ENCODE measurements around the gene PMFBP1. TPM values are rescaled to one million over a fixed set of nuclear protein-coding genes. Genes with fewer than 3 reads are reported as not detected.

PMFBP1 gene
- total RNA-seq, 1 experiment from 2014 or later: 0.56 TPM

GRCh38 chr16:72072514-72073342 is 99.2 kb downstream of the PMFBP1 start:
- H3K27ac ChIP-seq (ENCODE audit: low read length): no peak overlapping the region
- no peaks in the 10 kb centered on the region for H3K9me3 ChIP-seq (ENCODE audit: low read length)
- H3K9ac ChIP-seq (ENCODE audit: low read length): no peak overlapping the region
- no peak overlapping the region for H3K4me2 ChIP-seq (ENCODE audit: low read depth, low read length, poor library complexity, severe bottlenecking)
- no peak overlapping the region for H3K4me3 ChIP-seq (ENCODE audit: low read length)
- no peak overlapping the region for H2AFZ ChIP-seq (ENCODE audit: low read length)
- no peaks in the 10 kb centered on the region for H3K79me2 ChIP-seq (ENCODE audit: low read length)
- no peaks in the 10 kb centered on the region for H3K27me3 ChIP-seq (ENCODE audit: low read length)
- no peaks in the 10 kb centered on the region for H4K20me1 ChIP-seq (ENCODE audit: insufficient read depth, low read depth, low read length)
- DNase-seq: no peak
- no peaks in the 10 kb centered on the region for H3K36me3 ChIP-seq (ENCODE audit: insufficient read depth, low read length)
- H3K4me1 ChIP-seq (ENCODE audit: low read length): peaks cover 7% of the 10 kb centered on the region
- no peaks in the 10 kb centered on the region for H3K9me2 ChIP-seq (replicated peaks; ENCODE audit: insufficient read depth, low read length)

Other genes with a start within 250 kb of the PMFBP1 start
- not detected in 2 replicates for gene PKD1L3, start 171.8 kb downstream of the PMFBP1 start, total RNA-seq (2014; rRNA removed; shearing (Covaris generic); ENCODE audit: low replicate concordance)
- 7.6 and 14.2 TPM in 2 replicates for gene DHODH, start 163.4 kb downstream of the PMFBP1 start, total RNA-seq (2014; rRNA removed; shearing (Covaris generic); ENCODE audit: low replicate concordance)
- gene HP, start 117.7 kb downstream of the PMFBP1 start, total RNA-seq (2014; rRNA removed; shearing (Covaris generic); ENCODE audit: low replicate concordance): not detected in 2 replicates
- not detected in 2 replicates for gene HPR, start 108.9 kb downstream of the PMFBP1 start, total RNA-seq (2014; rRNA removed; shearing (Covaris generic); ENCODE audit: low replicate concordance)
- gene TXNL4B, start 78.5 kb downstream of the PMFBP1 start, total RNA-seq (2014; rRNA removed; shearing (Covaris generic); ENCODE audit: low replicate concordance): 11.7 and 15.2 TPM in 2 replicates
- 32.3 and 57.4 TPM in 2 replicates for gene DHX38, start 78.3 kb downstream of the PMFBP1 start, total RNA-seq (2014; rRNA removed; shearing (Covaris generic); ENCODE audit: low replicate concordance)